Measurements from ENCODE around the gene TACSTD2. TPM values are rescaled to one million over a fixed set of nuclear protein-coding genes. Genes with fewer than 3 reads are reported as not detected.
"Not testable (repeated sequence)": the region's sequence is repeated elsewhere in the genome, so short reads cannot be mapped to it uniquely, and the experiment has no call there.

TACSTD2 gene
- total RNA-seq, 4 donors from 2014 or later: 0.09 to 1.8 (median 0.25) TPM; not detected in 1

DNA sequence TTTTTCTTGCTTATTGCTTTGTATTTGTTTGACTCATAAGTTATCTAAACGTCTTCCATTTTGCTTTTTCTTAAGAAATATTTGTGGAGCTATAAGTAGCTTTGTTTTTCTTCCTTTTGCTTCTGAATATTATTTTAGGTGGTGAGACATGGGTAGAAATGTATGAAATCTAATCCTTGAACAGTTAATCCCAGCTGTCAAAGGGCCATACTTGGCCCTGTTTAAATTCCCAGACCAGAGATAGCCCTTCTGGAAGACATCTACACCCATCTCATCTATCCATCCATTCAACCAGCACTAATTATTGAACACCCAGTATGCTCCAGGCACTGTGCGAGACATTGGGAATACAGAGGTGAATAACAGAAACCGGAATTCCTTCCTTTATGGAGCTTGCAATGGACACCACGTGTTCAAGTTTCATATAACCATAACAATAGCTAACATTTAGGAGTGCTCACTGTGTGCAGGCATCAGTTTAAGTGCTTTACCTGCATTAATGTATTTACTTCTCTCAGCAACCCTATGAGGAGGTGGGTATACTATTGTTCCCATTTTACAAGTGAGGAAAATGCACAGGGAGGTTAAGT, 8.7 kb downstream of the TACSTD2 start:
- TF ChIP-seq POLR2A (IDR thresholded peaks at IDR 0.05): no peak
- TF ChIP-seq, protein P1, sequence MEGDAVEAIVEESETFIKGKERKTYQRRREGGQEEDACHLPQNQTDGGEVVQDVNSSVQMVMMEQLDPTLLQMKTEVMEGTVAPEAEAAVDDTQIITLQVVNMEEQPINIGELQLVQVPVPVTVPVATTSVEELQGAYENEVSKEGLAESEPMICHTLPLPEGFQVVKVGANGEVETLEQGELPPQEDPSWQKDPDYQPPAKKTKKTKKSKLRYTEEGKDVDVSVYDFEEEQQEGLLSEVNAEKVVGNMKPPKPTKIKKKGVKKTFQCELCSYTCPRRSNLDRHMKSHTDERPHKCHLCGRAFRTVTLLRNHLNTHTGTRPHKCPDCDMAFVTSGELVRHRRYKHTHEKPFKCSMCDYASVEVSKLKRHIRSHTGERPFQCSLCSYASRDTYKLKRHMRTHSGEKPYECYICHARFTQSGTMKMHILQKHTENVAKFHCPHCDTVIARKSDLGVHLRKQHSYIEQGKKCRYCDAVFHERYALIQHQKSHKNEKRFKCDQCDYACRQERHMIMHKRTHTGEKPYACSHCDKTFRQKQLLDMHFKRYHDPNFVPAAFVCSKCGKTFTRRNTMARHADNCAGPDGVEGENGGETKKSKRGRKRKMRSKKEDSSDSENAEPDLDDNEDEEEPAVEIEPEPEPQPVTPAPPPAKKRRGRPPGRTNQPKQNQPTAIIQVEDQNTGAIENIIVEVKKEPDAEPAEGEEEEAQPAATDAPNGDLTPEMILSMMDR (IDR thresholded peaks at IDR 0.05 in 4 of 5, conservative IDR thresholded peaks at IDR 0.05 in 1 of 5): no peak
- ATAC-seq: no peak
- no peak overlapping the region for H3K4me3 ChIP-seq
- intact Hi-C loops (cut with DNase I; ENCODE audit: low total_unique reads) (no loop called here), in situ Hi-C loops (cut with MboI; ENCODE audit: low sequenced_read_pairs in 4 of 4) (no loop called here)
- H3K9me3 ChIP-seq: no peaks in the 10 kb centered on the region
- H3K36me3 ChIP-seq: no peaks in the 10 kb centered on the region
- no peak overlapping the region for H3K27ac ChIP-seq
- no peak for DNase-seq
- no peaks in the 10 kb centered on the region for H3K27me3 ChIP-seq
- peaks cover 24 to 28% of the 10 kb centered on the region in 2 donors for H3K4me1 ChIP-seq

DNA sequence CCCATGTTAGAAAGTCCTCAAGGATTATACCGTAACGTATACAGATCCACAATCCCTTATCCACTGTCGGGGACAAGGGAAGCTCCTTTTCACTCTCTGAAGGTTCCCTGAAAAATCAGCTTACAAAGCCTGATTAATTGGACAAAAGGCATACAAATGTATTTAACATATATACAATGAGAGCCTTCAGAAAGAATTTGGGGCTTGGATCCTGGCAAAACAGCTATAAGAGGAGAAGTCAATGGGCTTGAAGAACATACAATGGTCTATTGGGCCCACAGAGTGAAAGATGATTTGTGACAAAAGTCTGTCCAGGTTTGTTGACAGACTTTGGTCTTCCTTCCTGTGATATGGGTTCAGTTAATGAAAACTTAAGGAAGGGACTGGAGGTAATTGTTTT, 10.7 kb downstream of the TACSTD2 start:
- in situ Hi-C loops (cut with MboI; ENCODE audit: low sequenced_read_pairs in 4 of 4) (no loop called here), intact Hi-C loops (cut with DNase I; ENCODE audit: low total_unique reads) (no loop called here)
- TF ChIP-seq, protein P1 (IDR thresholded peaks at IDR 0.05 in 4 of 5, conservative IDR thresholded peaks at IDR 0.05 in 1 of 5): no peak
- no peak for TF ChIP-seq POLR2A (IDR thresholded peaks at IDR 0.05)

DNA sequence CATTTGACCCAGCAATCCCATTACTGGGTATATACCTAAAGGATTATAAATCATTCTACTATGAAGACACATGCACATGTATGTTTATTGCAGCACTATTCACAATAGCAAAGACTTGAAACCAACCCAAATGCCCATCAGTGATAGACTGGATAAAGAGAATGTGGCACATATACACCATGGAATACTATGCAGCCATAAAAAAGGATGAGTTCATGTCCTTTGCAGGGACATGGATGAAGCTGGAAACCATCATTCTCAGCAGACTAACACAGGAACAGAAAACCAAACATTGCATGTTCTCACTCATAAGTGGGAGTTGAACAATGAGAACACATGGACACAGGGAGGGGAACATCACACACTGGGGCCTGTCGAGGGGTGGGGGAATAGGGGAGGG, 13.3 kb downstream of the TACSTD2 start:
- in situ Hi-C loops (cut with MboI; ENCODE audit: low sequenced_read_pairs in 4 of 4); H3K36me3 ChIP-seq; H3K27ac ChIP-seq; H3K4me3 ChIP-seq; ATAC-seq; H3K27me3 ChIP-seq; DNase-seq; H3K9me3 ChIP-seq; intact Hi-C loops (cut with DNase I; ENCODE audit: low total_unique reads): not testable (repeated sequence)
- H3K4me1 ChIP-seq: peaks cover 21 to 24% of the 10 kb centered on the region in 2 donors

More for the DNA sequence above, 10.7 kb downstream of the TACSTD2 start:
- no peaks in the 10 kb centered on the region for H3K27me3 ChIP-seq
- H3K4me3 ChIP-seq: no peak overlapping the region
- no peak for ATAC-seq
- no peaks in the 10 kb centered on the region for H3K9me3 ChIP-seq
- DNase-seq: no peak
- no peaks in the 10 kb centered on the region for H3K36me3 ChIP-seq
- H3K4me1 ChIP-seq: peaks cover 24 to 28% of the 10 kb centered on the region in 2 donors
- no peak overlapping the region for H3K27ac ChIP-seq

DNA sequence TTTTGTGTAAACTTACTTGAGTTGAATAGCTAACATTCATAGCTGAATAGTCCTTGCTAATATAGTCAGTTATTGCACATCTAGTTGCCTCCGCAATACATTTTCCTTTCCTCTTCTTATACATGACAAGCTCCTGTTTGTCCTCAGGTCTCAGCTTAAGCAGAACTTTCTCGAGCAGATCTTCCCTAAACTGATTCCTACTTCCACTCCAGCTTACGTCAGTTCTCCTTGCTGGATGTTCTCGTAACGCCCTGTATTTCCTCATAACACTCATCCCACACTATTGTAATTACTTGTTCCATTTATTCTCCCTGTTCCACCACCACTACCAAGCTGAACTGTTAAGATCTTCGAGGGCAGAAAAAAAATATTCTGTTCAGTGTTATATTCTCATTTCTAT, 15.4 kb downstream of the TACSTD2 start:
- no peak for TF ChIP-seq POLR2A (IDR thresholded peaks at IDR 0.05)
- H3K4me3 ChIP-seq: no peak overlapping the region
- in situ Hi-C loops (cut with MboI; ENCODE audit: low sequenced_read_pairs in 4 of 4): no loop called here
- DNase-seq: no peak
- H3K9me3 ChIP-seq: no peaks in the 10 kb centered on the region
- no peak for ATAC-seq
- H3K27ac ChIP-seq: no peak overlapping the region
- H3K4me1 ChIP-seq: peaks cover 1 to 3% of the 10 kb centered on the region in 2 donors
- H3K27me3 ChIP-seq: no peaks in the 10 kb centered on the region
- no peaks in the 10 kb centered on the region for H3K36me3 ChIP-seq
- intact Hi-C loops (cut with DNase I; ENCODE audit: low total_unique reads): no loop called here

DNA sequence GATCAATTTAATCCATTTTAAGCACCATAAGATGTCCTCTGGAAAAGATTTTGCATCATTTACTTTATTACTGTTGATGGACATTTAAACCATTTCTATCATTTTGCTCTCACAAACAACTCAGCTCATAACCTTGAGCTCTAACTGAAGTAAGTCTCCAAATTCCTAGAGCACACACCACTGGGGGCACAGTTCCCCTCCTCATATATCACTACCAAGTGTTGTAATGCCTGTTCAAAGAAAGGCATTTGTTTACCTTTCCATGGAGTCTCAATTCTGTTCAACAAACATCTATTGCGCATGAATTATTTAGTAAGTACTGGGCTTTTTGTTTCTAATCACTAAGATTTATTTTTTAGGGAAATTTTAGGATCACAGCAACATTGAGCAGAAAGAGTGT, 21.7 kb downstream of the TACSTD2 start:
- Histone ChIP-seq H3K4me1 (no peaks in the 10 kb centered on the region), H3K27ac (no peak overlapping the region), H3K9me3 (no peaks in the 10 kb centered on the region), H3K4me3 (no peak overlapping the region), H3K27me3 (no peaks in the 10 kb centered on the region), H3K36me3 (no peaks in the 10 kb centered on the region)
- in situ Hi-C loops (cut with MboI; ENCODE audit: low sequenced_read_pairs in 4 of 4): no loop called here
- DNase-seq (no peak), ATAC-seq (no peak)
- TF ChIP-seq, protein P1 (IDR thresholded peaks at IDR 0.05 in 4 of 5, conservative IDR thresholded peaks at IDR 0.05 in 1 of 5): no peak
- no peak for TF ChIP-seq POLR2A (IDR thresholded peaks at IDR 0.05)
- intact Hi-C loops (cut with DNase I; ENCODE audit: low total_unique reads): no loop called here
